MV-4-11 (cell line): ENCODE measurements around the gene OR4P4.

ENCODE experiments used
- DNase-seq: peaks from one replicate; lab custom pipeline; 2025; lab: John Stamatoyannopoulos, UW

Gene OR4P4

DNA sequence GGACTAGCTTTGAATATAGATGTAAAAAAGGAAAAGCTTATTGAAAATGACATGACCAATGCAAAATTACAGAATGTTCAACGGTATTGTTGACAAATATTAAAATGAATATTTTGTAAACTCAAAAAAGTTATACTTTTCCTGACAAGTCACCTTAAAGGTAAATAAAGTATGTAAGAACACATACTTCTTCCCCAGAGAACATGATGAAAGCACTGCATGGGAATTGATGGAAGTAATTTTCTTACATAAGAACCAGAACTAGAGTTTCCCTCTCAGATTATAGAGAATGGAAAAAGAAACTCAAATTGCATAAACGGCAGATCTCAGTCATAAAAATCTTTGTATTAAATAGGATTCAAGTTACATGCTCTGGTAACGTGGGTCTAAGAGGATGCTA, at the start of gene OR4P4:
Gene OR4P4 (plus strand): TSS at position 301 of the 400 bp plus-strand sequence.
- no peak for DNase-seq

- DNase-seq: no peak
These were observed 27.4 kb upstream of the OR4P4 start, which contains the start of gene OR4C11 for GRCh38 chr11:55607545-55607944. OR4C11 (minus strand) TSS chr11:55607645; CDS start chr11:55604373, 3,272 bp downstream.

DNA sequence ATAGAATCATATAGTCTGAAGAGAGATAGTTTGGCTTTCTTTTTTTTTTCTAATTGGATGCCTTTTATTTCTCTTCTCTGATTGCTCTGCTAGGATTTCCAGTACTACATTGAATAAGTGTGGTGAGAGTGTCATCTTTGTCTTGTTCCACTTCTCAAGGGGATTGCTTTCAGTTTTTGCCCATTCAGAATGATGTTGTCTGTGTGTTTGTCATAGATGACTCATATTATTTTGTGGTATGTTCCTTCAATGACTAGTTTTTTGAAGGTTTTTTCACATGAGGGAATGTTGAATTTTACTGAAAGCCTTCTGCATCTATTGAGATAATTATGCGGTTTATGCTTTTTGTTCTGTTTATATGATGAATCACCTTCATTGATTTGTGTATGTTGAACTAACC, 10.4 kb upstream of the OR4P4 start:
- no peak for DNase-seq

GRCh38 chr11:55648027-55648426, 13.1 kb downstream of the OR4P4 start, which contains the start of gene OR4S2:
OR4S2 (plus strand) TSS chr11:55648327; CDS start chr11:55650904, 2,577 bp downstream.
- no peak for DNase-seq

DNA sequence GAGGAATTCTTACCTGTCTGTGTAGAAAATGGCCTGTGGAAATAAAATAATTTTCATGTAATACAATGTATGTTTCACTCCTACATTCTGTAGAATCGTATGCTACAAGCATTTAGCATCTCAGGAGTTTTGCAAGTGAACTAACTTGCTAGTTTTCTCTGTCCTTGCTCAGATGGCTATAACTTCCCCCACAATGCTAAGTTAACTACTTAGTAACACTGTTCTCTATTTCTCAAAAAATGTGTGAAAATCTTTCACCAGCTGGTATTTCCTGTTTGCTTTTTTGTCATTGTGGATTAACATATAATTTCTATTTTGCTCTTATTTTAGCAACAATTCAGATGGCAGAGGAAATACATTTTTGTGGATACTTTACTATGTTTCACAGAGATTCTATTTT, 17.6 kb downstream of the OR4P4 start:
- no peak for DNase-seq

GRCh38 chr11:55655096-55655495, 20.2 kb downstream of the OR4P4 start:
- no peak for DNase-seq

GRCh38 chr11:55658031-55658573, 23.2 kb downstream of the OR4P4 start:
- DNase-seq: peak; percentile 32

GRCh38 chr11:55658608-55659007, 23.7 kb downstream of the OR4P4 start:
- no peak for DNase-seq

GRCh38 chr11:55661901-55662300, 27.0 kb downstream of the OR4P4 start, which contains the start of gene OR4C6:
OR4C6 (plus strand) TSS chr11:55662201; CDS start chr11:55665167, 2,966 bp downstream.
- DNase-seq: no peak

DNA sequence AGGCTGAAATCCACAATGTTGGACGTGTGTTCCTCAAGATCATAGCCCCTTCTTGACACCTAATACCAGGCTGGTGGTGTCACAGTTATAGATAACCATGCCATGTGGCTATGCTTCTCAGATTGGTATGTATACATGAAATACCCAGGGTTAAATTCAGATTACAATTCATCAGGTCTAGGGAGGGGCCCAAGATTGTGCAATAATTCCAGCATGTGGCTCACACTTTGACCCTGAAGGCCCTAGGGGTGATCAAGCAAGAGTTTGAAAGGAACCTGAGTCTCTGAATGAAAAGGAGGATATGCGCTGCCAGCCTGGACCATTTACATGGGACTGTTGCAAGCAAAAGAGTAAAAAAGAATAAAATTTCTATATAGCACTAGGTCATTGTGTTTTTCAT, 34.5 kb downstream of the OR4P4 start:
- no peak for DNase-seq

DNA sequence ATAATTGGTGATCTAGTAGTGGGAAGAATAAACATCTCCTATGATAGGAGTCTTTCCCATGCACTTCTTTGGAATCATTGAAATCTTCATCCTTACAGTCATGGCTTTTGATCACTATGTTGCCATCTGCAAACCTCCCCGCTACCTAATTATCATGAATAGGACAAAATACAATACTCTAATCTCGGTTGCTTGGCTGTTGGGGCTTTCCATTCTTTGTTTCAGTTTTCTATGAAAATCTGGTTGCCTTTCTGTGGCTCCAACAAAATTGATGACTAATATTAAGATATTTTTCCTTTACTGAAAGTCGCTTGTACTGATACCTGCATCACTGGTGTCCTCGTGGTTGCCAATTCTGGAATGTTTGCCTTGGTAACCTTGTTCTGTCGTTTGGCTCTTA, 38.9 kb downstream of the OR4P4 start:
- no peak for DNase-seq
